AG04449 (cell line): ENCODE measurements around the gene FOXK2.
"Not testable (repeated sequence)": the region's sequence is repeated elsewhere in the genome, so short reads cannot be mapped to it uniquely, and the experiment has no call there.

ENCODE experiments used
- CTCF ChIA-PET: fragments of 350-600 bp; formaldehyde crosslinking; extraction: SDS; loops from one replicate; lab custom pipeline; 2021; ENCODE audit warnings: antibody characterized with exemption; lab: Yijun Ruan, JAX
- POLR2A ChIA-PET: fragments of 400-600, 350-600 bp; formaldehyde crosslinking; extraction: SDS; loops from one replicate; lab custom pipeline; 2020; ENCODE audit warnings: antibody characterized with exemption, inconsistent platforms; lab: Yijun Ruan, JAX
- DNase-seq: peaks from one replicate; pipeline ENCODE4 v3.0.0-alpha.2; 2010; ENCODE audit warnings: low read depth, low spot score
- H3K4me3 ChIP-seq: 2 replicates; pipeline ENCODE4 v1.5.1; 2011; ENCODE audit warnings: low read depth, mild to moderate bottlenecking, control low read depth, low read length
- TF ChIP-seq, protein P1 (sequence below): IDR thresholded peaks from one replicate; pipeline ENCODE4 v1.5.1; 2011; ENCODE audit warnings: mild to moderate bottlenecking, moderate library complexity, low read length, control low read depth, inconsistent platforms; ENCODE audit not compliant: insufficient read depth; ENCODE audit errors: missing control alignments

FOXK2 gene

DNA sequence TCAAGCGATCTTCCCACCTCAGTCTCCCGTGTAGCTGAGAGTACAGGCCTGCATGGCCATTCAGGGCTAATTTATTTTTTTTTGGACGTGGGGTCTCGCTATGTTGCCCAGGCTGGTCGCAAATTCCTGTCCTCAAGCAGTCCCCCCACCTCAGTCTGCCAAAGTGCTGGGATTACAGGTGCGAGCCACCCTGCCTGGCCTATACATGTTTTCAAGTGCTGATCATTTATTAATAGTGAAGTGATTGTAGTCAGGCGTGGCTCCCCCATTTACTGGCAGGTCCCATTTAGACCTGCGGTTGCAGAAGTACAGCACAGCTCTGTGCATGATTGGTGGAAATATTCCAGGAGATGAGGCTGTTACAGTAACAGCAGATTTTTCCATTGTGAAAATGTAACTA is 8.4 kb downstream of the FOXK2 start:
- H3K4me3 ChIP-seq: no peak overlapping the region
- CTCF ChIA-PET: interaction anchor here (1.2 to 2.2 kb wide), 2 partner anchors 27 to 32 kb away, joined by 3 to 9 read pairs; no protein-coding TSS in a partner anchor
- DNase-seq: no peak
- POLR2A ChIA-PET: no interaction called here
- TF ChIP-seq, protein P1, sequence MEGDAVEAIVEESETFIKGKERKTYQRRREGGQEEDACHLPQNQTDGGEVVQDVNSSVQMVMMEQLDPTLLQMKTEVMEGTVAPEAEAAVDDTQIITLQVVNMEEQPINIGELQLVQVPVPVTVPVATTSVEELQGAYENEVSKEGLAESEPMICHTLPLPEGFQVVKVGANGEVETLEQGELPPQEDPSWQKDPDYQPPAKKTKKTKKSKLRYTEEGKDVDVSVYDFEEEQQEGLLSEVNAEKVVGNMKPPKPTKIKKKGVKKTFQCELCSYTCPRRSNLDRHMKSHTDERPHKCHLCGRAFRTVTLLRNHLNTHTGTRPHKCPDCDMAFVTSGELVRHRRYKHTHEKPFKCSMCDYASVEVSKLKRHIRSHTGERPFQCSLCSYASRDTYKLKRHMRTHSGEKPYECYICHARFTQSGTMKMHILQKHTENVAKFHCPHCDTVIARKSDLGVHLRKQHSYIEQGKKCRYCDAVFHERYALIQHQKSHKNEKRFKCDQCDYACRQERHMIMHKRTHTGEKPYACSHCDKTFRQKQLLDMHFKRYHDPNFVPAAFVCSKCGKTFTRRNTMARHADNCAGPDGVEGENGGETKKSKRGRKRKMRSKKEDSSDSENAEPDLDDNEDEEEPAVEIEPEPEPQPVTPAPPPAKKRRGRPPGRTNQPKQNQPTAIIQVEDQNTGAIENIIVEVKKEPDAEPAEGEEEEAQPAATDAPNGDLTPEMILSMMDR: no peak

DNA sequence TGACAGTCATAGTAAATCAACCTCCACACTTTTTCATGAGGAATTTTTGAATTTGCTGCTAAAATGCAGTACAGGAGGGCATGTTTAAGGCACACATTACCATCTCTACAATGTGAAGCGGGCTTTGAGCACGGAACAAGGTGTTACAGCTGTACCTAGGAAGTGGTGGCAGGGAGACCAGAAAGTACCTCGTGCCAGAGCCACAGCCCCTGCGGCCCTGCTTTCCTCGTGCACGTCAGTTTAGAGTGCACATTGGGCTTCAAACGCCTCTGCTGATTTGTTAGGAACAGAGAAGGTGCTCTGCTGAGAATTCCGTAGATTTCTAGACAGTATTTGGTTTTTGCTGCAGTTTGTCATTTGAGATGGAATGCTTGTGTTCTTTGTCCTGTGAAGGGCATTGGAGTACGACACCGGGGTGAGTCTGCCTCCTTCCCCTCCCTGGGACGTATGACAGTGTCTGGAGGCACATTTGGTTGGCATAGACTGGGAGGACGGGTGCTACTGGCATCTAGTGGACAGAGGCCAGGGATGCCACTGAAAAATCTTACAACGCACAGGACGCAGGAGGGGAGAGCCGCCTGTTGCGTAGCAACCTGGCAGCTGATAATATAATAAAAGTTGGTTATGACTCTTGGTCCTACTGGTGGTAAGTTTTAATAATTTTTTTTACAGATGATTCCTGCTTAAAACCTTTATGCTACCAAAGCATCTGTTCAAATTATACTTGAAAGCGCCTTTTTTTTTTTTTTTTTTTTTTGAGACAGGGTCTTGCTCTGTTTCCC is 9.1 kb downstream of the FOXK2 start:
- TF ChIP-seq, protein P1: no peak
- CTCF ChIA-PET: interaction anchor here (0.8 to 4.0 kb wide), 4 partner anchors 17 to 178 kb away, joined by 3 to 22 read pairs (median 6); no protein-coding TSS in a partner anchor
- no peak overlapping the region for H3K4me3 ChIP-seq
- POLR2A ChIA-PET: no interaction called here
- DNase-seq: no peak

DNA sequence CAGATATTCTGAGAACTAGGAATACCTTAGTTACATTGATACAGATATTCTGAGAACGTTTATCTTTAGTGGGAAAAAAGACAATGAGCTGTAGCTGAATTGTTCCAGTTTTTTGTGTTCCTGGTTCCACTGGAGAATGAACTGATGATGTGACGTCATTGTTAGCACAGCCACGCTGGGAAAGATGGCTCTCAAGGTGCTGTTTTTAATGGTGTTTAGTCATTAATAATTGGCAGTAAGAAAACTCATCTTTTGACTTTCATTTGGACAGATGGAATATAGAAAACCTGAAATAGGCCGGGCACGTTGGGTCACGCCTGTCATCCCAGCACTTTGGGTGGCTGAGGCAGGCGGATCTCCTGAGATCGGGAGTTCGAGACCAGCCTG is 10.4 kb downstream of the FOXK2 start:
- DNase-seq: no peak
- CTCF ChIA-PET: interaction anchor here (2.0 to 4.0 kb wide), 2 partner anchors 9 to 24 kb away, joined by 9 to 22 read pairs; no protein-coding TSS in a partner anchor
- POLR2A ChIA-PET: no interaction called here
- H3K4me3 ChIP-seq: no peak overlapping the region
- TF ChIP-seq, protein P1: no peak

DNA sequence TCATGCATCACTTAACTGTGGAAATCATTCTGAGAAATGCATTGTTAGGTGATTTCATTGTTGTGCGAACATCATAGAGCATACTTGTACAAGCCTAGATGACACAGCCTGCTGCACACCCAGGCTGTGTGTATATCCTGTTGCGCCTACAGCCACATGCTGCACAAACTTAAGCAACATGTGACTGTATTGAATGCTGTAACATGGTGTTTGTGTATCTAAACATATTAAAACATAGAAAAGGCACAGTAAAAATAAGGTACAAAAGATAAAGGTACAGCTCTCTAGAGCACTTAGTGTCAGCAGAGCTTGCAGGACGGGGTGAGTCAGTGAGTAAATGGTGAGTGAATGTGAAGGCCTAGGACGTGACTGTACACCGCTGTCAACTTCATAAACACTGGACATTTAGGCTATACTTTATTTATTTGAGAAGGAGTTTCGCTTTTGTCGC is 11.9 kb downstream of the FOXK2 start:
- ChIA-PET CTCF (interaction anchor here (1.7 to 4.0 kb wide), 3 partner anchors 10 to 23 kb away, joined by 7 to 22 read pairs (median 9); no protein-coding TSS in a partner anchor), POLR2A (interaction anchor here (0.9 kb wide), 1 partner anchor 12 kb away, joined by 4 read pairs; the partner anchor contains the start of gene FOXK2)
- no peak for DNase-seq
- H3K4me3 ChIP-seq: no peak overlapping the region
- TF ChIP-seq, protein P1: no peak

DNA sequence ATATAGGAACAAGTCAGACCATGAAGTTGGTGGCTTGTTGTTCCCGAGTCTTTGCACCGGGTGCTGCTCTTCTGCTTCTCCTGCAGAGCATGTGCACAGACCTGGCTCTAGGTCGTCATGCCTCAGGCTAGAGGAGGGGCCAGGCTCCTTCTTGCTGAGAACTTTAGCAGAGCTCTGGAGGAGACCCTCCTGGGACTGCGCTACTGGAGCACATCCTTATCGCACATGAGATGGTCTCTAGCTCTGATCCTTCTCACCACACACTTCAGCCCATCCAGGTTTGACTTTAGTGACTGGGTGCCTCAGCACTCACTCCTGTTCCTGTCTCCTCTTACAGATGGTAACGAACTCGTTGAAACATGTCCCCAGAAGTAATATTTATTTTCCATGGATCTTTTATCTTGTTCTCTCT is 14.9 kb downstream of the FOXK2 start:
- no peak overlapping the region for H3K4me3 ChIP-seq
- ChIA-PET POLR2A (no interaction called here), CTCF (interaction anchor here (3.0 to 6.9 kb wide), 3 partner anchors 13 to 20 kb away, joined by 19 to 46 read pairs (median 24); partner anchors contain the start of gene FOXK2)
- TF ChIP-seq, protein P1: no peak
- DNase-seq: no peak

DNA sequence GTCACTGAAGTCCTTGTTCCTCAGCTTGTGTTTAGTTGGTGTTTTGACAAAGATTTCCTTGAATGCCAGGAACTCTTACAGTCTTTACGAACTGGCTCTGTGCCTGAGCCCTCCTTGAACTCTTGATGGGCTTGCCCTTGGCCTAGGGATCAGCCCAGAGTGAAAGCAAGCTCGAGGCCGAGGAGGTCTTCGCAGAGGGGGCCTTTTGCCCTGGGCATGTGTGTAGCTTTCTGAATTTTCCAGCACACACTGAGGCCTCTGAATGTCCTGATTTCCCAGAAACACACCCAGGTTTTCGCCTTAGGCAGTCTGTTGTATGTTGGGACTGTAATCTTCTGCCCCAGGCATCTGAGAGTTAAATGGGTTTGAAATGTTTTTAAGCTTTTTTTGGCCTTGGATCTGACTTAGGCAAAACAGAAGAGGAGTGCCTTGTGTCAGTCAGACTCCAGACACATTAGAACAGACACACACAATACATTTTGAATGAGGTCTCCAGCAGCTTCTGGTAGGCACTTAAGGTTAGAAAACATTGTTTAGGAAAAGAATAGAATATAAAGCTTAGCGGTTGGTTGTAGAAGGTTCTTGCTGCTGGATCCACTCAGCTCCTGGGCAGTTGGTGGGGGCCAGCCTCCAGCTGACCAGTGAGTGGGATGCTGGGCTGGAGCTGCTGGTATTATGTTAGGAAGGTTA is 17.1 kb downstream of the FOXK2 start:
- H3K4me3 ChIP-seq: peak overlapping the region; percentile 33
- CTCF ChIA-PET: interaction anchor here (1.2 to 6.9 kb wide), 8 partner anchors 9 to 45 kb away, joined by 3 to 46 read pairs (median 6); partner anchors contain the start of gene FOXK2
- TF ChIP-seq, protein P1: no peak
- no peak for DNase-seq
- POLR2A ChIA-PET: interaction anchor here (0.6 to 3.2 kb wide), 2 partner anchors 17 to 269 kb away, joined by 3 to 11 read pairs; partner anchors contain the start of gene FOXK2

DNA sequence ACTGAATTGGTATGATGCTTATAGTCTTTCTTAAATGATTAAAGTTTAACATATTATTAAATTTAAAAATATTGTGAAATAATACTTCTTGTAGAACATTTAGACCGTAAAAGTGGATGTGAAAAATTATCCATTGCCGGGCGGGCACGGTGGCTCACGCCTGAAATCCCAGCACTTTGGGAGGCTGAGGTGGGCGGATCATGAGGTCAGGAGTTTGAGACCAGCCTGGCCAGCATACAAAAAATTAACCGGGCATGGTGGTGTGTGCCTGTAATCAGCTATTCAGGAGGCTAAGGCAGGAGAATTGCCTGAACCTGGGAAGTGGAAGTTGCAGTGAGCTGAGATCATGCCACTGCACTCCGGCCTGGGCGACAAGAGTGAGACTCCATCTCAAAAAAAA is 17.7 kb downstream of the FOXK2 start:
- CTCF ChIA-PET: interaction anchor here (1.2 to 6.9 kb wide), 5 partner anchors 8 to 41 kb away, joined by 3 to 46 read pairs (median 6); partner anchors contain the start of gene FOXK2

DNA sequence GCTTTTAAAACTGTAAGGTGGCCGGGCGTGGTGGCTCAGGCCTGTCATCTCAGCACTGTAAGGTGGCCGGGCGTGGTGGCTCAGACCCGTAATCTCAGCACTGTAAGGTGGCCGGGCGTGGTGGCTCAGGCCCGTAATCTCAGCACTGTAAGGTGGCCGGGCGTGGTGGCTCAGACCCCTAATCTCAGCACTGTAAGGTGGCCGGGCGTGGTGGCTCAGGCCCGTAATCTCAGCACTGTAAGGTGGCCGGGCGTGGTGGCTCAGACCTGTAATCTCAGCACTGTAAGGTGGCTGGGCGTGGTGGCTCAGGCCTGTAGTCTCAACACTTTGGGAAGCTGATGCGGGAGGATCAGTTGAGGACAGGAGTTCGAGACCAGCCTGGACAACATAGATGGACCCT is 19.5 kb downstream of the FOXK2 start:
- CTCF ChIA-PET: interaction anchor here (6.9 kb wide), 1 partner anchor 15 kb away, joined by 46 read pairs; no protein-coding TSS in a partner anchor
- DNase-seq, POLR2A ChIA-PET, H3K4me3 ChIP-seq: not testable (repeated sequence)

More for the DNA sequence above, 17.7 kb downstream of the FOXK2 start:
- POLR2A ChIA-PET: interaction anchor here (3.2 kb wide), 1 partner anchor 17 kb away, joined by 11 read pairs; the partner anchor contains the start of gene FOXK2
- not testable (repeated sequence) for DNase-seq, H3K4me3 ChIP-seq
